Gastrocnemius medialis (tissue), 4 donors: Measurements from ENCODE around the gene EXOSC5. TPM values are rescaled to one million over a fixed set of nuclear protein-coding genes. Genes with fewer than 3 reads are reported as not detected.
A peak's percentile ranks its signal among the peaks of the same experiment; 100 is the strongest.

ENCODE experiments used
- ATAC-seq, 2 donors: fragments of 150-250 bp; one replicate each; pipeline ENCODE4 v1.9.1; 2016
- DNase-seq, 2 donors: peaks; one replicate each; pipeline ENCODE4 v3.0.0-alpha.2; 2019
- H3K27ac ChIP-seq, 4 donors: fragments of 200-600 bp; sonication (generic); 1 replicate in 1 of 4; 2 replicates in 3 of 4; pipeline ENCODE4 v1.5.1; 2016 to 2018; ENCODE audit warnings: mild to moderate bottlenecking in 2 of 4, moderate library complexity in 1 of 4
- H3K27me3 ChIP-seq, 3 donors: fragments of 200-600 bp; sonication (generic) in 2 of 3; 1 replicate in 1 of 3; 2 replicates in 2 of 3; pipeline versions ENCODE4 v1.5.1 to v1.6.0; 2016 to 2019; ENCODE audit warnings: mild to moderate bottlenecking in 1 of 3, moderate library complexity in 1 of 3
- H3K36me3 ChIP-seq, 2 donors: fragments of 200-600 bp; sonication (generic) in 1 of 2; one replicate each; pipeline ENCODE4 v1.5.1; 2017 to 2018
- H3K4me1 ChIP-seq, 2 donors: fragments of 200-600 bp; sonication (generic) in 1 of 2; one replicate each; pipeline ENCODE4 v1.5.1; 2016 to 2017; ENCODE audit warnings: mild to moderate bottlenecking in 2 of 2
- H3K4me3 ChIP-seq, 4 donors: fragments of 200-600 bp; sonication (generic) in 3 of 4; 1 replicate in 1 of 4; 2 replicates in 3 of 4; pipeline ENCODE4 v1.5.1; 2016 to 2019; ENCODE audit warnings: mild to moderate bottlenecking in 2 of 4
- H3K9me3 ChIP-seq, 3 donors: fragments of 200-600 bp; sonication (generic) in 2 of 3; 1 replicate in 1 of 3; 2 replicates in 2 of 3; pipeline ENCODE4 v1.5.1; 2016 to 2019
- CTCF ChIP-seq, 5 experiments: fragments of 450-650 bp in 3 of 5; fragments of 200-600 bp in 2 of 5; sonication (generic) in 2 of 5; IDR thresholded peaks in 4 of 5; conservative IDR thresholded peaks in 1 of 5; 1 replicate in 4 of 5; 2 replicates in 1 of 5; pipeline ENCODE4 v1.5.1; 2016 to 2019; ENCODE audit warnings: antibody characterized with exemption in 5 of 5, mild to moderate bottlenecking in 3 of 5, moderate library complexity in 3 of 5
- POLR2A ChIP-seq, 2 donors: fragments of 450-650 bp; IDR thresholded peaks; one replicate each; pipeline ENCODE4 v1.6.1; 2017; ENCODE audit warnings: antibody characterized with exemption in 2 of 2, mild to moderate bottlenecking in 2 of 2, moderate library complexity in 2 of 2
- in situ Hi-C, 4 donors: fragments of 200-750 bp; cut with MboI; loops; one replicate each; pipeline versions ENCODE4 v1.15.0 to v1.8.0; 2017; ENCODE audit warnings: low sequenced_read_pairs in 4 of 4
- intact Hi-C: fragments of 100-400 bp; cut with DNase I; formaldehyde crosslinking; loops from one replicate; pipeline ENCODE4 v1.15.1; 2023; ENCODE audit warnings: low total_unique reads
- total RNA-seq, 4 donors: library from RNA; depleted of rRNA; stranded (reverse); fragments of >200 nt; gene quantifications; one replicate each; pipeline versions ENCODE4 v1.1.0 to v1.2.3, GENCODE V29; 2016

Gene EXOSC5
- total RNA-seq, 4 donors from 2014 or later: 29.1 to 61.9 (median 40.9) TPM

- ATAC-seq (no peak), DNase-seq (no peak)
- intact Hi-C loops (no loop called here), in situ Hi-C loops (no loop called here)
- peak overlapping the region in 2 of 4 donors; percentile 33 to 50 for H3K27ac ChIP-seq
- H3K9me3 ChIP-seq: no peaks in the 10 kb centered on the region
- H3K4me1 ChIP-seq: peaks cover 0 to 32% of the 10 kb centered on the region in 2 donors
- H3K27me3 ChIP-seq: peaks cover 23 to 39% (median 39%) of the 10 kb centered on the region in 3 donors
- no peak for TF ChIP-seq CTCF (IDR thresholded peaks at IDR 0.05 in 4 of 5, conservative IDR thresholded peaks at IDR 0.05 in 1 of 5)
- no peak for TF ChIP-seq POLR2A (IDR thresholded peaks at IDR 0.05)
- no peak overlapping the region for H3K4me3 ChIP-seq
- no peaks in the 10 kb centered on the region for H3K36me3 ChIP-seq
Observed at GRCh38 chr19:41355802-41356201, 41.4 kb downstream of the EXOSC5 start.

GRCh38 chr19:41355035-41355434, 42.1 kb downstream of the EXOSC5 start:
- DNase-seq (no peak), ATAC-seq (no peak)
- TF ChIP-seq CTCF (IDR thresholded peaks at IDR 0.05 in 4 of 5, conservative IDR thresholded peaks at IDR 0.05 in 1 of 5): no peak
- no peaks in the 10 kb centered on the region for H3K9me3 ChIP-seq
- in situ Hi-C loops: no loop called here
- no peaks in the 10 kb centered on the region for H3K36me3 ChIP-seq
- H3K27me3 ChIP-seq: peaks cover 27 to 45% (median 43%) of the 10 kb centered on the region in 3 donors
- H3K4me3 ChIP-seq: no peak overlapping the region
- H3K4me1 ChIP-seq: peaks cover 0 to 32% of the 10 kb centered on the region in 2 donors
- intact Hi-C loops: no loop called here
- H3K27ac ChIP-seq: peak overlapping the region in 3 of 4 donors; percentile 33 to 79 (median 50)

GRCh38 chr19:41354343-41354953, 42.7 kb downstream of the EXOSC5 start:
- Histone ChIP-seq H3K4me1 (peaks cover 0 to 32% of the 10 kb centered on the region in 2 donors), H3K36me3 (no peaks in the 10 kb centered on the region), H3K27me3 (peaks cover 27 to 48% (median 45%) of the 10 kb centered on the region in 3 donors), H3K4me3 (peak overlapping the region; percentile 67 to 76 (median 73)), H3K9me3 (no peaks in the 10 kb centered on the region), H3K27ac (peak overlapping the region; percentile 75 to 80 (median 80))
- in situ Hi-C loops: no loop called here
- intact Hi-C loops: loop anchor here (5.0 kb wide), 1 partner anchor 152 kb away; no protein-coding TSS in a partner anchor
- ATAC-seq (no peak), DNase-seq (no peak)
- TF ChIP-seq CTCF (IDR thresholded peaks at IDR 0.05 in 4 of 5, conservative IDR thresholded peaks at IDR 0.05 in 1 of 5) (no peak), POLR2A (IDR thresholded peaks at IDR 0.05) (no peak)

GRCh38 chr19:41353466-41354342, 43.5 kb downstream of the EXOSC5 start, which contains the start of gene TGFB1:
Gene TGFB1 (minus strand): TSS chr19:41353922. CDS start chr19:41353044, 878 bp downstream.
- DNase-seq: peak; percentile 63
- Histone ChIP-seq H3K9me3 (no peaks in the 10 kb centered on the region), H3K27ac (peak within 1 kb of the TSS; percentile 75 to 80 (median 80)), H3K27me3 (peaks cover 27 to 48% (median 45%) of the 10 kb centered on the region in 3 donors), H3K36me3 (no peaks in the 10 kb centered on the region), H3K4me3 (peak within 1 kb of the TSS; percentile 67 to 76 (median 73)), H3K4me1 (peaks cover 0 to 32% of the 10 kb centered on the region in 2 donors)
- peak; percentile 40 to 58 for TF ChIP-seq POLR2A (IDR thresholded peaks at IDR 0.05)
- peak; percentile 37 to 80 (median 77) for TF ChIP-seq CTCF (IDR thresholded peaks at IDR 0.05 in 4 of 5, conservative IDR thresholded peaks at IDR 0.05 in 1 of 5)
- peak; percentile 50 to 56 for ATAC-seq
- in situ Hi-C loops (no loop called here), intact Hi-C loops (loop anchor here (2.0 to 5.0 kb wide), 2 partner anchors 27 to 151 kb away; no protein-coding TSS in a partner anchor)
